ENCODE data around the gene SDHD.

GRCh38 chr11:112058103-112058502 lies 28.6 kb upstream of the SDHD start:
- no peak for TF ChIP-seq CTCF (conservative IDR thresholded peaks at IDR 0.05)
- no peak for TF ChIP-seq EZH2 (IDR thresholded peaks at IDR 0.05; ENCODE audit: low read depth)

Measured in PC-9 (cell line).